ENCODE data around the gene NBEA.

NBEA gene

GRCh38 chr13:35704331-35704730, 762.3 kb downstream of the NBEA start:
- TF ChIP-seq CTCF (IDR thresholded peaks at IDR 0.05; ENCODE audit: low read depth, low read length, missing control alignments) = no peak
- DNase-seq (ENCODE audit: low read depth) = no peak
- no peak overlapping the region for H3K4me3 ChIP-seq (ENCODE audit: low read depth, low read length)

GRCh38 chr13:35706281-35706680, 764.2 kb downstream of the NBEA start:
- TF ChIP-seq CTCF (IDR thresholded peaks at IDR 0.05; ENCODE audit: low read depth, low read length, missing control alignments) = no peak
- no peak overlapping the region for H3K4me3 ChIP-seq (ENCODE audit: low read depth, low read length)
- no peak for DNase-seq (ENCODE audit: low read depth)

- no peak for DNase-seq (ENCODE audit: low read depth)
- no peak for TF ChIP-seq CTCF (IDR thresholded peaks at IDR 0.05; ENCODE audit: low read depth, low read length, missing control alignments)
- H3K4me3 ChIP-seq (ENCODE audit: low read depth, low read length) = no peak overlapping the region
These were observed 764.7 kb downstream of the NBEA start for GRCh38 chr13:35706721-35707120.

GRCh38 chr13:35711909-35712308, 769.8 kb downstream of the NBEA start:
- no peak for TF ChIP-seq CTCF (IDR thresholded peaks at IDR 0.05; ENCODE audit: low read depth, low read length, missing control alignments)
- no peak for DNase-seq (ENCODE audit: low read depth)
- H3K4me3 ChIP-seq (ENCODE audit: low read depth, low read length) = no peak overlapping the region

- no peak overlapping the region for H3K4me3 ChIP-seq (ENCODE audit: low read depth, low read length)
- DNase-seq (ENCODE audit: low read depth) = no peak
- no peak for TF ChIP-seq CTCF (IDR thresholded peaks at IDR 0.05; ENCODE audit: low read depth, low read length, missing control alignments)
These were observed 771.1 kb downstream of the NBEA start for GRCh38 chr13:35712907-35713761.

GRCh38 chr13:35714121-35714520, 772.1 kb downstream of the NBEA start:
- DNase-seq (ENCODE audit: low read depth) = no peak

More at GRCh38 chr13:35714121-35714520, 772.1 kb downstream of the NBEA start:
- H3K4me3 ChIP-seq (ENCODE audit: low read depth, low read length) = no peak overlapping the region
- TF ChIP-seq CTCF (IDR thresholded peaks at IDR 0.05; ENCODE audit: low read depth, low read length, missing control alignments) = no peak
